Thoracic aorta (tissue), 2 donors: ENCODE measurements around the gene TPO. TPM values are rescaled to one million over a fixed set of nuclear protein-coding genes. Genes with fewer than 3 reads are reported as not detected.

Source experiments
- ATAC-seq: fragments of 150-250 bp; one replicate; pipeline ENCODE4 v1.8.0; 2017; ENCODE audit warnings: low read depth; ENCODE audit not compliant: insufficient number of reproducible peaks, low FRiP score
- DNase-seq: peaks from one replicate; pipeline ENCODE4 v3.0.0-alpha.2; 2020; ENCODE audit warnings: low spot score
- H3K27ac ChIP-seq, 2 donors: fragments of 200-600 bp; sonication (generic); 1 replicate in 1 of 2; 2 replicates in 1 of 2; pipeline ENCODE4 v1.5.1; 2016; ENCODE audit warnings: mild to moderate bottlenecking in 2 of 2, moderate library complexity in 2 of 2
- H3K27me3 ChIP-seq: fragments of 200-600 bp; sonication (generic); replicated peaks from 2 replicates; pipeline ENCODE4 v1.6.0; 2016; ENCODE audit warnings: mild to moderate bottlenecking; ENCODE audit not compliant: insufficient read depth
- H3K36me3 ChIP-seq: fragments of 200-600 bp; sonication (generic); one replicate; pipeline ENCODE4 v1.5.1; 2016
- H3K4me1 ChIP-seq, 2 donors: fragments of 200-600 bp; sonication (generic); 1 replicate in 1 of 2; 2 replicates in 1 of 2; pipeline versions ENCODE4 v1.5.1 to v1.6.0; 2016; ENCODE audit warnings: low read depth in 2 of 2, mild to moderate bottlenecking in 1 of 2; ENCODE audit not compliant: control insufficient read depth in 1 of 2
- H3K4me3 ChIP-seq: fragments of 200-600 bp; sonication (generic); 2 replicates; pipeline ENCODE4 v1.5.1; 2016; ENCODE audit warnings: mild to moderate bottlenecking
- H3K9me3 ChIP-seq: fragments of 200-600 bp; sonication (generic); 2 replicates; pipeline ENCODE4 v1.5.1; 2016
- CTCF ChIP-seq: fragments of 200-600 bp; sonication (generic); IDR thresholded peaks from one replicate; pipeline ENCODE4 v1.5.1; 2019; ENCODE audit warnings: antibody characterized with exemption
- total RNA-seq, 2 donors: library from RNA; depleted of rRNA; stranded (reverse); fragments of >200 nt; gene quantifications; one replicate each; pipeline versions ENCODE4 v1.1.0 to v1.2.3, GENCODE V29; 2016

The TPO gene
- total RNA-seq, 2 donors from 2014 or later: 8.1 to 24.1 TPM

- Histone ChIP-seq H3K27me3 (no peaks in the 10 kb centered on the region), H3K36me3 (no peaks in the 10 kb centered on the region), H3K4me1 (no peaks in the 10 kb centered on the region), H3K27ac (no peak overlapping the region), H3K9me3 (no peaks in the 10 kb centered on the region), H3K4me3 (no peak overlapping the region)
- no peak for TF ChIP-seq CTCF
- DNase-seq (no peak), ATAC-seq (no peak)
These were observed 68.4 kb downstream of the TPO start for GRCh38 chr2:1481406-1482252.

- Histone ChIP-seq H3K27ac (no peak overlapping the region), H3K9me3 (no peaks in the 10 kb centered on the region), H3K4me3 (no peak overlapping the region), H3K4me1 (no peaks in the 10 kb centered on the region), H3K36me3 (no peaks in the 10 kb centered on the region), H3K27me3 (no peaks in the 10 kb centered on the region)
- no peak for DNase-seq
- ATAC-seq: no peak
- no peak for TF ChIP-seq CTCF
These were observed 69.0 kb downstream of the TPO start for GRCh38 chr2:1482253-1482675.

GRCh38 chr2:1482981-1483380 lies 69.7 kb downstream of the TPO start:
- H3K36me3 ChIP-seq: no peaks in the 10 kb centered on the region
- TF ChIP-seq CTCF: no peak
- ATAC-seq (no peak), DNase-seq (no peak)
- no peaks in the 10 kb centered on the region for H3K4me1 ChIP-seq
- no peak overlapping the region for H3K27ac ChIP-seq
- no peaks in the 10 kb centered on the region for H3K27me3 ChIP-seq
- H3K9me3 ChIP-seq: no peaks in the 10 kb centered on the region
- no peak overlapping the region for H3K4me3 ChIP-seq

- Histone ChIP-seq H3K36me3 (no peaks in the 10 kb centered on the region), H3K27me3 (no peaks in the 10 kb centered on the region), H3K27ac (no peak overlapping the region), H3K9me3 (no peaks in the 10 kb centered on the region), H3K4me1 (no peaks in the 10 kb centered on the region), H3K4me3 (no peak overlapping the region)
- DNase-seq (no peak), ATAC-seq (no peak)
- TF ChIP-seq CTCF: no peak
These were observed 70.3 kb downstream of the TPO start for GRCh38 chr2:1483551-1483950.

- no peaks in the 10 kb centered on the region for H3K9me3 ChIP-seq
- no peak for TF ChIP-seq CTCF
- H3K36me3 ChIP-seq: no peaks in the 10 kb centered on the region
- DNase-seq (no peak), ATAC-seq (no peak)
- H3K27me3 ChIP-seq: no peaks in the 10 kb centered on the region
- H3K27ac ChIP-seq: no peak overlapping the region
- no peak overlapping the region for H3K4me3 ChIP-seq
- H3K4me1 ChIP-seq: no peaks in the 10 kb centered on the region
These were observed 71.0 kb downstream of the TPO start for GRCh38 chr2:1484131-1484884.
